ENCODE results near the gene RPA4.

The RPA4 gene

GRCh38 chrX:96884027-96884426 lies 319 bp downstream of the RPA4 start:
- H3K27ac ChIP-seq (ENCODE audit: low read length), result no peak overlapping the region
- no peaks in the 10 kb centered on the region for H3K4me1 ChIP-seq (ENCODE audit: control insufficient read depth in 1 of 2, insufficient read depth in 2 of 2, low read length in 2 of 2)
- H3K27me3 ChIP-seq (ENCODE audit: low read depth, low read length), result no peaks in the 10 kb centered on the region
- H3K36me3 ChIP-seq (ENCODE audit: control insufficient read depth in 1 of 2, insufficient read depth in 2 of 2, low read length in 2 of 2), result no peaks in the 10 kb centered on the region
- H3K9me3 ChIP-seq (ENCODE audit: control insufficient read depth in 1 of 2, low read length in 2 of 2), result no peaks in the 10 kb centered on the region
- H3K4me3 ChIP-seq (ENCODE audit: low read depth in 1 of 2, low read length in 2 of 2), result no peak overlapping the region

GRCh38 chrX:96889726-96890125 lies 6.0 kb downstream of the RPA4 start:
- Histone ChIP-seq H3K27me3 (ENCODE audit: low read depth, low read length) (no peaks in the 10 kb centered on the region), H3K4me3 (ENCODE audit: low read depth in 1 of 2, low read length in 2 of 2) (no peak overlapping the region), H3K27ac (ENCODE audit: low read length) (no peak overlapping the region), H3K4me1 (ENCODE audit: control insufficient read depth in 1 of 2, insufficient read depth in 2 of 2, low read length in 2 of 2) (no peaks in the 10 kb centered on the region), H3K9me3 (ENCODE audit: control insufficient read depth in 1 of 2, low read length in 2 of 2) (no peaks in the 10 kb centered on the region), H3K36me3 (ENCODE audit: control insufficient read depth in 1 of 2, insufficient read depth in 2 of 2, low read length in 2 of 2) (no peaks in the 10 kb centered on the region)

GRCh38 chrX:96906741-96907140 lies 23.0 kb downstream of the RPA4 start:
- Histone ChIP-seq H3K36me3 (ENCODE audit: control insufficient read depth in 1 of 2, insufficient read depth in 2 of 2, low read length in 2 of 2) (no peaks in the 10 kb centered on the region), H3K4me1 (ENCODE audit: control insufficient read depth in 1 of 2, insufficient read depth in 2 of 2, low read length in 2 of 2) (no peaks in the 10 kb centered on the region), H3K4me3 (ENCODE audit: low read depth in 1 of 2, low read length in 2 of 2) (no peak overlapping the region), H3K27ac (ENCODE audit: low read length) (no peak overlapping the region), H3K9me3 (ENCODE audit: control insufficient read depth in 1 of 2, low read length in 2 of 2) (no peaks in the 10 kb centered on the region), H3K27me3 (ENCODE audit: low read depth, low read length) (no peaks in the 10 kb centered on the region)

- H3K36me3 ChIP-seq (ENCODE audit: control insufficient read depth in 1 of 2, insufficient read depth in 2 of 2, low read length in 2 of 2), result no peaks in the 10 kb centered on the region
- H3K27me3 ChIP-seq (ENCODE audit: low read depth, low read length), result no peaks in the 10 kb centered on the region
- no peaks in the 10 kb centered on the region for H3K9me3 ChIP-seq (ENCODE audit: control insufficient read depth in 1 of 2, low read length in 2 of 2)
- H3K4me1 ChIP-seq (ENCODE audit: control insufficient read depth in 1 of 2, insufficient read depth in 2 of 2, low read length in 2 of 2), result no peaks in the 10 kb centered on the region
- no peak overlapping the region for H3K4me3 ChIP-seq (ENCODE audit: low read depth in 1 of 2, low read length in 2 of 2)
- no peak overlapping the region for H3K27ac ChIP-seq (ENCODE audit: low read length)
These were observed 24.0 kb downstream of the RPA4 start for GRCh38 chrX:96907516-96908272.

GRCh38 chrX:96909291-96909690 lies 25.6 kb downstream of the RPA4 start:
- Histone ChIP-seq H3K4me3 (ENCODE audit: low read depth in 1 of 2, low read length in 2 of 2) (no peak overlapping the region), H3K27me3 (ENCODE audit: low read depth, low read length) (no peaks in the 10 kb centered on the region), H3K4me1 (ENCODE audit: control insufficient read depth in 1 of 2, insufficient read depth in 2 of 2, low read length in 2 of 2) (no peaks in the 10 kb centered on the region), H3K36me3 (ENCODE audit: control insufficient read depth in 1 of 2, insufficient read depth in 2 of 2, low read length in 2 of 2) (no peaks in the 10 kb centered on the region), H3K9me3 (ENCODE audit: control insufficient read depth in 1 of 2, low read length in 2 of 2) (no peaks in the 10 kb centered on the region), H3K27ac (ENCODE audit: low read length) (no peak overlapping the region)

GRCh38 chrX:96918864-96919263 lies 35.2 kb downstream of the RPA4 start:
- no peaks in the 10 kb centered on the region for H3K4me1 ChIP-seq (ENCODE audit: control insufficient read depth in 1 of 2, insufficient read depth in 2 of 2, low read length in 2 of 2)
- H3K27me3 ChIP-seq (ENCODE audit: low read depth, low read length), result no peaks in the 10 kb centered on the region
- H3K27ac ChIP-seq (ENCODE audit: low read length), result no peak overlapping the region
- H3K9me3 ChIP-seq (ENCODE audit: control insufficient read depth in 1 of 2, low read length in 2 of 2), result no peaks in the 10 kb centered on the region
- H3K4me3 ChIP-seq (ENCODE audit: low read depth in 1 of 2, low read length in 2 of 2), result no peak overlapping the region
- H3K36me3 ChIP-seq (ENCODE audit: control insufficient read depth in 1 of 2, insufficient read depth in 2 of 2, low read length in 2 of 2), result no peaks in the 10 kb centered on the region

GRCh38 chrX:96919672-96920071 lies 36.0 kb downstream of the RPA4 start:
- no peak overlapping the region for H3K4me3 ChIP-seq (ENCODE audit: low read depth in 1 of 2, low read length in 2 of 2)
- H3K27me3 ChIP-seq (ENCODE audit: low read depth, low read length), result no peaks in the 10 kb centered on the region
- no peaks in the 10 kb centered on the region for H3K9me3 ChIP-seq (ENCODE audit: control insufficient read depth in 1 of 2, low read length in 2 of 2)
- H3K36me3 ChIP-seq (ENCODE audit: control insufficient read depth in 1 of 2, insufficient read depth in 2 of 2, low read length in 2 of 2), result no peaks in the 10 kb centered on the region
- no peak overlapping the region for H3K27ac ChIP-seq (ENCODE audit: low read length)
- H3K4me1 ChIP-seq (ENCODE audit: control insufficient read depth in 1 of 2, insufficient read depth in 2 of 2, low read length in 2 of 2), result no peaks in the 10 kb centered on the region

- no peaks in the 10 kb centered on the region for H3K9me3 ChIP-seq (ENCODE audit: control insufficient read depth in 1 of 2, low read length in 2 of 2)
- no peak overlapping the region for H3K27ac ChIP-seq (ENCODE audit: low read length)
- no peaks in the 10 kb centered on the region for H3K36me3 ChIP-seq (ENCODE audit: control insufficient read depth in 1 of 2, insufficient read depth in 2 of 2, low read length in 2 of 2)
- H3K4me3 ChIP-seq (ENCODE audit: low read depth in 1 of 2, low read length in 2 of 2), result no peak overlapping the region
- H3K4me1 ChIP-seq (ENCODE audit: control insufficient read depth in 1 of 2, insufficient read depth in 2 of 2, low read length in 2 of 2), result no peaks in the 10 kb centered on the region
- no peaks in the 10 kb centered on the region for H3K27me3 ChIP-seq (ENCODE audit: low read depth, low read length)
These were observed 40.9 kb downstream of the RPA4 start for GRCh38 chrX:96924581-96924980.

GRCh38 chrX:96929036-96929435 lies 45.3 kb downstream of the RPA4 start:
- no peaks in the 10 kb centered on the region for H3K4me1 ChIP-seq (ENCODE audit: control insufficient read depth in 1 of 2, insufficient read depth in 2 of 2, low read length in 2 of 2)

More at GRCh38 chrX:96929036-96929435, 45.3 kb downstream of the RPA4 start:
- H3K9me3 ChIP-seq (ENCODE audit: control insufficient read depth in 1 of 2, low read length in 2 of 2), result no peaks in the 10 kb centered on the region
- H3K27me3 ChIP-seq (ENCODE audit: low read depth, low read length), result no peaks in the 10 kb centered on the region
- H3K36me3 ChIP-seq (ENCODE audit: control insufficient read depth in 1 of 2, insufficient read depth in 2 of 2, low read length in 2 of 2), result no peaks in the 10 kb centered on the region
- H3K27ac ChIP-seq (ENCODE audit: low read length), result no peak overlapping the region
- H3K4me3 ChIP-seq (ENCODE audit: low read depth in 1 of 2, low read length in 2 of 2), result no peak overlapping the region

Measured in muscle layer of duodenum (tissue), 2 donors.